Cardiac septum (tissue), 1 donor: Measurements from ENCODE around the gene ADA. TPM values are rescaled to one million over a fixed set of nuclear protein-coding genes. Genes with fewer than 3 reads are reported as not detected.
A peak's percentile ranks its signal among the peaks of the same experiment; 100 is the strongest.

Source experiments
- DNase-seq: peaks from one replicate; pipeline ENCODE4 v3.0.0-alpha.2; 2020; ENCODE audit warnings: low spot score
- intact Hi-C: fragments of 100-400 bp; cut with DNase I; formaldehyde crosslinking; loops from one replicate; pipeline ENCODE4 v1.14.0; 2022
- total RNA-seq: library from RNA; stranded (reverse); fragmentation: NEBNext Ultra II Directional; extraction: Animal tissue kit (Norgen Biotek cat#: 25700); gene quantifications from one replicate; pipeline ENCODE4 v1.2.1, GENCODE V29; 2021
- donor health status: DM: no; HTN: no; CAD: no.

The ADA gene
- total RNA-seq, 1 donor from 2014 or later = 4.1 TPM

DNA sequence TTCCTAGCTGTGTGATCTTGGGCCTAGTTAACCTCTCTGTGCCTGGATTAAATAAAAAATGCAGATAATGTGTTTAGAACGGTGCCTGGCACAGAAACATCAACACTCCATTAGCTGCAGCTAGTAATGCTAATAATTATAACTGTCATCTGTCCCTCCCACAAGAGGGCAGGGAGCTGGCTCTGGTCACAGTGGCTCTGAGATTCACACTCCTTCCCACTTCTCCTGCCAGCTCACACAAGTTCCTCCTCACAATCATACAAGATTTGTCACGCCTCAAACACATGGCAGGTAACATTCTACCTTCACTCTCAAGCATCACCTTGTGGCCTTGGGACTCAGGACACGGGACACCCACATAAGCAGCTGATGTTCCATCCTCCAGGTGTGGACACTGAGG, 2.4 kb downstream of the ADA start:
- DNase-seq = no peak
- intact Hi-C loops = no loop called here

DNA sequence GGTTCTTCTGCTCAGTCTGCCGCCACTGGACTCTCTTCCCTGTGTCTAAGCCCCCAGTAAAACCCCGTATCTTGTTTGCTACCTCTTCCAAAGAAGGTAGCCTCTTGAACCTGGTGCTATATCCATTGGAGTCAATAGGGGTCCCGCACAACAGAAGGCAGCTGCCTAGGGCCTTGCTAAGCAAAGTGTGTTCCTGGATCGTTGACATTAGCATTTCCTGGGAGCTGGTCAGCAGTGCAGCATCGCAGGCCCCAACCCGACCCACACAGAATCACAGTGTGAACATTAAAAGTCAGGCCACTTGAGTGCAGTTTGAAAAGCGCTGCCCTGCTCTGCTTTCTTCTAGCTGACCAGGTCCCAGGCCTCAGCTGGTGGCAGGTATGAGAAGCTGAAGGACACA, 2.9 kb downstream of the ADA start:
- intact Hi-C loops = no loop called here
- DNase-seq = no peak

- intact Hi-C loops = no loop called here
- DNase-seq = no peak
Measured at GRCh38 chr20:44648068-44648467, 3.4 kb downstream of the ADA start.

GRCh38 chr20:44646641-44647274, 4.7 kb downstream of the ADA start:
- intact Hi-C loops = no loop called here
- no peak for DNase-seq

DNA sequence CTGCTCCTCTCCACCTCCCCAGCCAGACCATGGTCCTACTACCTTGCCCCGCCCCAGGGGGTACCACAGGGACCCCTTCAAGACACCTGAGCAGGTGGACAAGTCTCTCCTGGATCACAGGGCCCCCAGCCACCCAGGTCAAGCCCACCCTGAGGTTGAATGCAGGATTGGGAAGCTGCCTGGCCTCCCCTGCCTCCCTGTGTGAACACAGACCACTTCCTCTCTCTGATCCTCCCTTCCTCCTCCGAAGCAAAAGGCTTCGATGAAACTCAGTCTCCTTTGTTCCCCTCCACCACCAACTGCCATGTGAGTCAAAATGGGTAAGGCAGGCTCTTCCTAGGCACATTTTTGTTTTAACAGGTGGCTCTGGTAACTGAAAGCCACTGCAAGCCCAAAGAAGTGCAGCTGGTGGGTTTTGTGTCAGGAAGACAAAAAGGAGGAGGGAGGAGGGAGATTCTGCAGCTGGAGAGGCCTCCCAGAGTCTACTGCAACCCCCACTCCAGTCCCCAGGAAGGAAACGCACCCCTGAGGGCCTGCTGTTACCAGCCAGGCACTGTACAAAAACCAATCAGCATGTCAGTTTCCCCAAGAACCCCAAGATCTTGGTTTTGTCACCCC, 5.4 kb downstream of the ADA start:
- intact Hi-C loops = no loop called here
- DNase-seq = no peak

DNA sequence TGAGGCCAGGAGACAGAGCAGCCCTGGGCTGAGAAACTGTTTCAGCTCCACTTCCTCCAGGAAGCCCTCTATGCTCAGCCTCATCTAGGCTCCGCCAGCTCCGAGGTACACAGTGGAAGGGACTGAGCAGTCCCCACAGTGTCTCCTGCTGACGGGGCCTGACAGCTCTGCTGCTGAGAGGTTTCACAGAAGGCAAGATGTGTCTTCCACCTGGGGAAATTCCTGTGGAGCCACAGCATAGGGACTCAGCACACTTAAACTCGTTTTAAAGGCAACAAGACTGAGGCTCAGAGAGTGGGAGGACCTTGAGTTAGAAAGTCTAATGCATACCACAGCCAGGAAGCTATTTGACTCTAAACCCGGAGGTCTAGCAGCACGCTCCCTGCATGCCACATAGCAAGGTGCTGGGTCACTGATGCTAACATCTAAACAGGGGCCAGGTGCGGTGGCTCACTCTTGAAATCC, 6.8 kb downstream of the ADA start:
- no peak for DNase-seq
- intact Hi-C loops = no loop called here

GRCh38 chr20:44644230-44644617, 7.3 kb downstream of the ADA start:
- no peak for DNase-seq
- intact Hi-C loops = no loop called here

- intact Hi-C loops = no loop called here
- DNase-seq = peak; percentile 85
Measured at GRCh38 chr20:44643596-44644229, 7.8 kb downstream of the ADA start.

DNA sequence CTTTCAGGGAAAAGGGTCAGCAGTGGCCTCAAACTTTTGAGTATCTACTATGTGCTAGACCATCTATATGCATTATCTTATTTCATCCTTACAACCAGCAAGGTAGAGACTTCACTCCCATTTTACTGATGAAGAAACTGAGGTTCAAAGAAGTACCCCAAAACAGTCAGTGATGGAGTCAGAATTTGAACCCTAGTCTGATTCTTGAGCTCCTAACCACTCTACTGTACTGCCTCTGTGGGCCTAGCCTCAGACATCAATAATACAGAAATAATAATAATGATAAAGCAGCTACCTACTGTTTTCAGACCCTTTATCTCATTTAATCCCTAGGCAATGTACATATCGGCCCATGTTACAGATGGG, 8.4 kb downstream of the ADA start:
- intact Hi-C loops = no loop called here
- no peak for DNase-seq

GRCh38 chr20:44642203-44643153, 9.0 kb downstream of the ADA start:
- intact Hi-C loops = no loop called here
- no peak for DNase-seq

DNA sequence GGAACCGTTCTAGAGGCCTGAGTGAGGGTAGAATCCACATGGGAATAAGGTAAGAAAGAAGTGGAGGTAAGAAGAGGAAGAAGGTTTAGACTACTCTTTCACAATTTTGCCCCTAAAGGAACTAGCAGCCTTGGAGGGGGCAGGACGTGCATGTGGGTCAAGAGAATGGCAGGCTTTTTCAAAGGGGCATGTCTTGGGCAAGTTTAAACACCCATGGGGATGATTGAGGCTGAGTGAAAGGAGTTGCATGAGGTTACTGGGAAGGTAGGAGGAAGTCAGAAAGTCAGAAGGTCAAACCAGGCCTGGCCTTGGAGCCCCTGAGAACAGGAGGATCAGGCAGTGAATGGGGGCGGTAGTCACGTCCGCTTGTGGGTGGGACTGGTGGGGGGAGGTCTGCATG, 10.2 kb downstream of the ADA start:
- intact Hi-C loops = no loop called here
- DNase-seq = no peak

DNA sequence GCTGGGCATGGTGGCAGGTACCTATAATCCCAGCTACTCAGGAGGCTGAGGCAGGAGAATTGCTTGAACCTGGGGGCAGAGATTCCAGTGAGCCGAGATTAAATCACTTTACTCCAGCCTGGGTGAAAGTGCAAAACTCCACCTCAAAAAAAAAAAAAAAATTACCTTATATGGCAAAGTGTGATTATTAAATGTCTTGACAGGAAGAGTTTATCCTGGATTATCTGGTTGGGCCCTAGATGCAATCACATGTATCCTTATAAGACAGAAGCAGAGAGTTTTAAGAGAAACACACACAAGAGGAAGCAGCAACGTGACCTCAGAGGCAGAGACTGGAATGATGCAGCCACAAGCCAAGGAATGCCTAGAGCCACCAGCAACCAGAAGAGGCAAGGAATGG, 11.0 kb downstream of the ADA start:
- no peak for DNase-seq
- intact Hi-C loops = no loop called here

GRCh38 chr20:44637522-44638372, 13.8 kb downstream of the ADA start:
- intact Hi-C loops = no loop called here
- DNase-seq = no peak

DNA sequence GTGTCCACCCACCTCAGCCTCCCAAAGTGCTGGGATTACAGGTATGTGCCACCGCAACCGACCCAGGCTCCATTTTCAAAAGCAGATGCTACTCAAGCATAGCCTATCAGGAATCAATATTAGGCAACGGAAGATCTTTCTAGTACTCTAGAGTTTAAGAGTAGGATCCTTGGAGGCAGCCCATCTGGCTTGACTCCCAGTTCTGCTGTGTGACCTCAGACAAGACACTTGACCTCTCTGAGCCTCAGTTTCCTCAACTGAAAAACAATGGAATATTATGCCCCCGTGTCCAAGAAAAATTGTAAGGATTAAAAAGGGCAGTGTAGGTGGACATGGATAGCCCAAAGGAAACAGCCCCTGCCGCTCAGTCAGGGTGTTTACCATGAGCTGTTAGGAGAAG, 14.5 kb downstream of the ADA start:
- intact Hi-C loops = no loop called here
- DNase-seq = no peak

GRCh38 chr20:44635877-44636276, 15.6 kb downstream of the ADA start:
- intact Hi-C loops = no loop called here
- no peak for DNase-seq

DNA sequence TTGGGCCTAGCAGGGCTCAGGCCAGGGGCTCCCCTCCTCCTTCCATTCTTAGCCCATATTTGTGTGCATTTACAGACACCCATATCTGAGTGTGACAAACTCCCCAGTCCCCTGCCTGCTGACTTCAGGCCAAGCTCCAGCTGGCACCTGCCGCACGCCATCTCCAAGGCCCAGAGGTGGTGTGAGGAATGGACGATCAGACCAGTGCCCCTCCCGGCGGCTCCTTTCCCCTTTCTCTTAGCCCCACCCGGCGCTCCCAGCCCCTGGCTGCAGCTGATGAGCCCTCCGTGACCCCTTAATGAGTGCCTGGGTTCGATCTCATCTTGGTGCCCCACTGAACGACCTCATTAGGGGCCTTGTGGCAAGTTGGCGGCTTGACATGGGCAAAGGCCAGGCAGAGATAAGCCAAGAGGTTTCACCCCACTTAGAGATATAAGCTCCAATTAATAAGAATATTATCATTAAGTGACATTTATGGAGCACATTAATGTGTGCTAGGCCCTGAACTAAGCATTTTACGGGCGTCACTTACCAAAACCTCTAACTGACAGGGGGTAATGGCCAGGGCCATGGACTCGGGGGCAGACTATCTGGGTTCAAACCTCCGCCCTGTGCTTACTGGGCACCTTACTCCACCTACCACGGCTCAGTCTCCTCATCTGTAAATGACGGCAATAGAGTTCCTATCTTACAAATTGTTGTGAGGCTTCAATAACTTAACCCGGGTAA, 17.5 kb downstream of the ADA start:
- intact Hi-C loops = no loop called here
- DNase-seq = no peak

GRCh38 chr20:44633187-44633810, 18.2 kb downstream of the ADA start:
- intact Hi-C loops = no loop called here
- DNase-seq = no peak

GRCh38 chr20:44632103-44632752, 19.3 kb downstream of the ADA start:
- intact Hi-C loops = no loop called here
- no peak for DNase-seq
